ENCODE results near the gene UBXN11.
"Not testable (repeated sequence)": the region's sequence is repeated elsewhere in the genome, so short reads cannot be mapped to it uniquely, and the experiment has no call there.

The UBXN11 gene

DNA sequence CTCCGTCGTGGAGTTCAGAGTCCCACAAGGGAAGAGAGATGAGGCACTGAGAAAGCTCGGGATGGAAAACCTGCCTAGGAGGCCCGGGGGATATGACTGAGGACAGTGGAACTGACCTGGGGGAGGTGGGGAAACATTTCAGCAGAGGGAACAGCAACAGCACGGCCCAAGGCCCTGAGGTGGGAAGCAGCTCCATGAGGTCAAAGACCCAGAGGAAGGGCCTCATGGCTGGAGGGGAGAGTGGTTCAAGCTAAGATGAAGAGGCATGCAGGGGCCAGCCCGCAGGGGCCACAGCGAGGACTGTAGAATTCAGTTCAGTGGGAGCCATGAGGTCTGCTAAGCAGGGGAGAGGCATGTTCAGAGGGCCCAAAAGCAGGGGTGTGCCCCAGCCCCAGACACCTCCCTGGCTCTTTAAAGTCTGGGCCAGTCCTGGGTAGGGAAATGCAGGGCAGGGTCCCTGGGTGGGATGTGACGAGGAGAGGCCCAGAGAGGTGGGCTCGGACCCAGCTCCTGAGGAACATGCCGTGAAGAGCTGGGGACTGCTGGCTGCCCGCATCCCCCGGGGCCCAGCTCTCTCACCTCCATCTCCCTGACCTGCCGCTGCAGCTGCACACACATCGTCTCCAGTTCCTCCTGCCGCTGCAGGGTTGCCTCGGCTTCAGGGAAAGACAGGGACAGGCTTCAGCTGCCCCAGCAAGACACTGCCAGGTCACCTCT, 9.9 kb downstream of the UBXN11 start:
- Histone ChIP-seq H2BK5ac (ENCODE audit: low read depth, low read length, poor library complexity, severe bottlenecking) (no peak overlapping the region), H3K4me2 (ENCODE audit: low read length, poor library complexity, severe bottlenecking) (no peak overlapping the region), H3K23ac (ENCODE audit: low read length in 2 of 2) (no peak overlapping the region), H4K8ac (ENCODE audit: low read length) (no peak overlapping the region), H2BK120ac (ENCODE audit: low read depth, low read length) (no peak overlapping the region), H2AFZ (ENCODE audit: low read depth, low read length) (no peak overlapping the region), H2BK15ac (ENCODE audit: low read depth, poor library complexity, severe bottlenecking) (no peak overlapping the region), H3K9ac (ENCODE audit: low read length) (no peak overlapping the region), H3K4ac (ENCODE audit: low read depth in 1 of 2, low read length in 2 of 2) (no peak overlapping the region), H3K36me3 (ENCODE audit: control insufficient read depth in 1 of 2, insufficient read depth in 2 of 2, low read depth in 1 of 2, low read length in 2 of 2) (peaks cover 22 to 38% of the 10 kb centered on the region in 2 experiments), H3K27me3 (ENCODE audit: control insufficient read depth in 1 of 2, insufficient read depth in 1 of 2, low read length in 2 of 2) (no peaks in the 10 kb centered on the region), H3K9me3 (ENCODE audit: control insufficient read depth, low read length) (no peaks in the 10 kb centered on the region), H3K4me3 (ENCODE audit: insufficient read depth in 1 of 2, low read depth in 1 of 2, low read length in 2 of 2) (no peak overlapping the region), H2BK12ac (ENCODE audit: low read length in 2 of 2) (no peak overlapping the region), H3K14ac (ENCODE audit: low read length in 2 of 2) (no peak overlapping the region), H3K4me1 (ENCODE audit: control insufficient read depth, insufficient read depth, low read depth, low read length) (peaks cover 8% of the 10 kb centered on the region), H3K79me1 (replicated peaks; ENCODE audit: low read length, poor library complexity, severe bottlenecking) (peaks cover 9% of the 10 kb centered on the region), H3K18ac (ENCODE audit: low read depth in 1 of 2, low read length in 2 of 2) (no peak overlapping the region), H2AK5ac (ENCODE audit: low read length, severe bottlenecking) (no peak overlapping the region), H4K91ac (ENCODE audit: low read length) (no peak overlapping the region), H3K27ac (ENCODE audit: low read length, poor library complexity, severe bottlenecking) (no peak overlapping the region)
- 90% methylated on average over 16 of the region's 16 CpGs for WGBS
- DNase-seq, result no peak

DNA sequence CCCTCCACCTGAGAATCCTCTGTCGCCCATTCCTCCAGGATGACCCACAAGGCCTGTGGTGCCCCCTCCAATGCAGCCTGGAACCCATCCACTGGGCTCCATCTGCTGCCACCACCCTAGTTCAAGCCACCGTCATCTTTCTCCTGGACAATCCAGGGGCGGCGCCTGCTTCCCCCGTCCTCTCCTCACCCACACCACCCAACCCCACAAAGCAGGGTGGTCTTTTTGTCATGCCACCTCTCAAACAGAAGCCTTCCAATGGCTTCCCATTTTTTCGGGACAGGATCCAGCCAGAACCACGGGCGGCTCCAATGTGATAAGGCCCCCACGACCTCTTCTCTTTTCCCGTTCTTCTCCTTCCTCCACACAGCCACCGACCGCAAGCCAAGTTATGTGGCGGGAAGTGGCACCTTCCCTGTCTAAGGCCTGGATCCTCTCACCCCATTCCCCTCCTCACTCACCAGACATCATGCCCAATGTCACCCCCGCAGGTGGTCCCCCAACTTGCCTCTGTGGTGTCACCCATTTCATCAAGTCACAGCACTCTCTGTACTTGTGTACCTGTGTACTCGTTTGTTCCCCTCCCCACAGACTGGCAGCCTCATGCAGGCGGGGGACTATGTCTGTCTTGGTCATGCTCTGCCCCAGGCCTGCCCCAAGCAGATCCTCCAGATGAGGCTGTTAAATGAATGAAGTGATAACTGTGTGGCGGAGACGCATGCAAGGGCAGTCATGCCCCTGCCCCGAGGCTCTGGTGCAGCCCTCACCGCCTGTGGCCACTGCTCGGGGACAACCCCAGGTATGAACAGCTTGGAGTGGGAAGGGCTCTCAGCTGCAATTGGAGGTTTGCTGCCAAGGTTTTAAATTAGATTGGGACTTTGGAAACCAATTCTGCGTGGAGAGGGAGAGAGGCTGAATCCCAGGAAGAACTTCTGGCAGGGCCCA, 11.0 kb downstream of the UBXN11 start:
- Histone ChIP-seq H2BK12ac (ENCODE audit: low read length in 2 of 2) (no peak overlapping the region), H2BK15ac (ENCODE audit: low read depth, poor library complexity, severe bottlenecking) (no peak overlapping the region), H3K18ac (ENCODE audit: low read depth in 1 of 2, low read length in 2 of 2) (no peak overlapping the region), H3K4ac (ENCODE audit: low read depth in 1 of 2, low read length in 2 of 2) (no peak overlapping the region), H2AK5ac (ENCODE audit: low read length, severe bottlenecking) (no peak overlapping the region), H3K4me2 (ENCODE audit: low read length, poor library complexity, severe bottlenecking) (no peak overlapping the region), H3K9ac (ENCODE audit: low read length) (no peak overlapping the region), H2BK5ac (ENCODE audit: low read depth, low read length, poor library complexity, severe bottlenecking) (no peak overlapping the region), H3K36me3 (ENCODE audit: control insufficient read depth in 1 of 2, insufficient read depth in 2 of 2, low read depth in 1 of 2, low read length in 2 of 2) (peaks cover 22 to 30% of the 10 kb centered on the region in 2 experiments), H3K14ac (ENCODE audit: low read length in 2 of 2) (no peak overlapping the region), H3K9me3 (ENCODE audit: control insufficient read depth, low read length) (no peaks in the 10 kb centered on the region), H4K91ac (ENCODE audit: low read length) (no peak overlapping the region), H2AFZ (ENCODE audit: low read depth, low read length) (no peak overlapping the region), H2BK120ac (ENCODE audit: low read depth, low read length) (no peak overlapping the region), H3K4me1 (ENCODE audit: control insufficient read depth, insufficient read depth, low read depth, low read length) (peaks cover 17% of the 10 kb centered on the region), H3K23ac (ENCODE audit: low read length in 2 of 2) (no peak overlapping the region), H3K27me3 (ENCODE audit: control insufficient read depth in 1 of 2, insufficient read depth in 1 of 2, low read length in 2 of 2) (no peaks in the 10 kb centered on the region), H3K79me1 (replicated peaks; ENCODE audit: low read length, poor library complexity, severe bottlenecking) (peaks cover 8% of the 10 kb centered on the region), H4K8ac (ENCODE audit: low read length) (no peak overlapping the region), H3K27ac (ENCODE audit: low read length, poor library complexity, severe bottlenecking) (no peak overlapping the region), H3K4me3 (ENCODE audit: insufficient read depth in 1 of 2, low read depth in 1 of 2, low read length in 2 of 2) (no peak overlapping the region)
- DNase-seq, result no peak
- 92% methylated on average over 22 of the region's 22 CpGs for WGBS

DNA sequence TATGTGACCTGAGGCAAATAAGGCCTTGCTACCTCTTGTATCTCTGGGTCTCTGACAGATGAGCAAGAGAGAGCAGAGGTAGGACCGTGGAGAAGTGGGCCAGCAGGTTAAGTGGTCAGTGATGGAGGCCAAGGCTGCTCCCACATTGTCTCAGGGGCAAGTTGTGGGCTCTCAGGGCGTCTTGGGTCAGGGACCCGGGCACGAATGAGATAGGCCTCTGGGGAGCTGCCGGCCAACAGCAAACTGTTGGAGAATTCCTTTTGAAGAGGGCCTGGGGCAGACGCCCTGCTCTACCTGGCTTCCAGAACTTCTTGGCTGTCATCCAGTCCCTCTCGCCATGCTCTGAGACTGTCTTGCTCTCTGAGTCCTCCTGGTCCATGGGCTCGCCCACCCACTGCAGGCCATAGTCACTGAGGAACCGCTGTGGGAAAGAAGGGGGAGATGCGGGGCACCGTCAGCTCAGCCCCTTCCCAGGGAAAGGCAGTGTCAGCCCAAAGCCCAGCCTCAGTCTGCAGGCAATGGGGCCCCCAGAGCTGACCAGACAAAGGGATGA, 12.4 kb downstream of the UBXN11 start:
- Histone ChIP-seq H2BK120ac (ENCODE audit: low read depth, low read length) (no peak overlapping the region), H4K8ac (ENCODE audit: low read length) (no peak overlapping the region), H3K9ac (ENCODE audit: low read length) (no peak overlapping the region), H3K27ac (ENCODE audit: low read length, poor library complexity, severe bottlenecking) (no peak overlapping the region), H3K4me2 (ENCODE audit: low read length, poor library complexity, severe bottlenecking) (no peak overlapping the region), H3K36me3 (ENCODE audit: control insufficient read depth in 1 of 2, insufficient read depth in 2 of 2, low read depth in 1 of 2, low read length in 2 of 2) (peaks cover 22 to 30% of the 10 kb centered on the region in 2 experiments), H3K4ac (ENCODE audit: low read depth in 1 of 2, low read length in 2 of 2) (no peak overlapping the region), H2BK12ac (ENCODE audit: low read length in 2 of 2) (no peak overlapping the region), H3K14ac (ENCODE audit: low read length in 2 of 2) (no peak overlapping the region), H2AFZ (ENCODE audit: low read depth, low read length) (no peak overlapping the region), H3K18ac (ENCODE audit: low read depth in 1 of 2, low read length in 2 of 2) (no peak overlapping the region), H2BK15ac (ENCODE audit: low read depth, poor library complexity, severe bottlenecking) (no peak overlapping the region), H3K23ac (ENCODE audit: low read length in 2 of 2) (no peak overlapping the region), H3K4me3 (ENCODE audit: insufficient read depth in 1 of 2, low read depth in 1 of 2, low read length in 2 of 2) (no peak overlapping the region), H2BK5ac (ENCODE audit: low read depth, low read length, poor library complexity, severe bottlenecking) (no peak overlapping the region), H3K9me3 (ENCODE audit: control insufficient read depth, low read length) (no peaks in the 10 kb centered on the region), H3K4me1 (ENCODE audit: control insufficient read depth, insufficient read depth, low read depth, low read length) (peaks cover 32% of the 10 kb centered on the region), H4K91ac (ENCODE audit: low read length) (no peak overlapping the region), H3K79me1 (replicated peaks; ENCODE audit: low read length, poor library complexity, severe bottlenecking) (peaks cover 4% of the 10 kb centered on the region), H3K27me3 (ENCODE audit: control insufficient read depth in 1 of 2, insufficient read depth in 1 of 2, low read length in 2 of 2) (no peaks in the 10 kb centered on the region), H2AK5ac (ENCODE audit: low read length, severe bottlenecking) (no peak overlapping the region)
- WGBS, result 83% methylated on average over 11 of the region's 11 CpGs
- no peak for DNase-seq

DNA sequence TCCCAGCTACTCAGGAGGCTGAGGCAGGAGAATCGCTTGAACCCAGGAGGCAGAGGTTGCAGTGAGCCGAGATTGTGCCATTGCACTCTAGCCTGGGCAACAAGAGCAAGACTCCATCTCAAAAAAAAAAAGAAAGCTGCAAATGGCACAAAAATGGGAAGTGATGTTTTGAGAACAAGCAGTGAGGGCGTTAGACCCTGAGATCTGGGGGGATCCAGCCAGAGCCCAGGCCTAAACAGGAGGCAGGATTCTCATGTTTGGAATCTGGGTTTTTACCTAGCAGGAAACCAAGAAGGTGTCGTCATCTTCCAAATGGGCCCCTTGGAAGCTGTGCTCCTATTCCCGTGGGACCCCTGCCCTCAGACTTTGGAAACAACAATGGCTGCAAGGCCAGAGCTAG, 13.7 kb downstream of the UBXN11 start:
- H3K9me3 ChIP-seq (ENCODE audit: control insufficient read depth, low read length); H3K9ac ChIP-seq (ENCODE audit: low read length); DNase-seq; H3K14ac ChIP-seq (ENCODE audit: low read length in 2 of 2); H3K4ac ChIP-seq (ENCODE audit: low read depth in 1 of 2, low read length in 2 of 2); H2AFZ ChIP-seq (ENCODE audit: low read depth, low read length); H4K91ac ChIP-seq (ENCODE audit: low read length); H2BK120ac ChIP-seq (ENCODE audit: low read depth, low read length); H3K27ac ChIP-seq (ENCODE audit: low read length, poor library complexity, severe bottlenecking); H3K18ac ChIP-seq (ENCODE audit: low read depth in 1 of 2, low read length in 2 of 2); H2BK12ac ChIP-seq (ENCODE audit: low read length in 2 of 2); H3K4me3 ChIP-seq (ENCODE audit: insufficient read depth in 1 of 2, low read depth in 1 of 2, low read length in 2 of 2); H2BK15ac ChIP-seq (ENCODE audit: low read depth, poor library complexity, severe bottlenecking); H3K27me3 ChIP-seq (ENCODE audit: control insufficient read depth in 1 of 2, insufficient read depth in 1 of 2, low read length in 2 of 2); H2AK5ac ChIP-seq (ENCODE audit: low read length, severe bottlenecking); H2BK5ac ChIP-seq (ENCODE audit: low read depth, low read length, poor library complexity, severe bottlenecking); H4K8ac ChIP-seq (ENCODE audit: low read length); H3K23ac ChIP-seq (ENCODE audit: low read length in 2 of 2); H3K4me2 ChIP-seq (ENCODE audit: low read length, poor library complexity, severe bottlenecking); H3K79me1 ChIP-seq (replicated peaks; ENCODE audit: low read length, poor library complexity, severe bottlenecking): not testable (repeated sequence)
- H3K4me1 ChIP-seq (ENCODE audit: control insufficient read depth, insufficient read depth, low read depth, low read length), result peaks cover 38% of the 10 kb centered on the region
- 97% methylated on average over 5 of the region's 5 CpGs for WGBS
- H3K36me3 ChIP-seq (ENCODE audit: control insufficient read depth in 1 of 2, insufficient read depth in 2 of 2, low read depth in 1 of 2, low read length in 2 of 2), result peaks cover 22 to 28% of the 10 kb centered on the region in 2 experiments

Measured in mesenchymal stem cell (in vitro differentiated cells and primary cell).